ENCODE measurements around the gene TARP.
"Not testable (repeated sequence)": the region's sequence is repeated elsewhere in the genome, so short reads cannot be mapped to it uniquely, and the experiment has no call there.

TARP gene

DNA sequence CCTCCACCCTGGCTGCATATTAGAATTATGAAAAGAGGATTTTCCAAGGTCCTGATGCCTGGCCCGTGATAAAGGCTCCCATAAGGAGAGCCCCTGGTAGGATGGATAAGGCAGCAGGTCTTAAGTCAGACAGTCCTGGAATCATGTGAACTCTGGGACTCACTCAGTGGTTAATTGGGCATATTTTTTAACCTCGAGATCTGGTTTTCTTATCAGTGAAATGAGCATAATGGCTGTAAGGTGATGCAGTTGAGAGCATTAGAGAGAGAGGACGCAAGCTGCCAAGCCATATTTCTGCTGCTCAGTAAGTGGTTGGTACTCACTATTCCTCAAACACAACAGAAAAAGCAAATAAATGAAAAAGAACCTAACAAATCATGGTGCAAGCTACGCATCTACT, 37.8 kb downstream of the TARP start:
- no peak for DNase-seq (ENCODE audit: extremely low read depth, low read depth)

GRCh38 chr7:38234759-38235158, 38.7 kb downstream of the TARP start:
- not testable (repeated sequence) for DNase-seq (ENCODE audit: extremely low read depth, low read depth)

More for the DNA sequence above, 37.8 kb downstream of the TARP start:
- TF ChIP-seq, protein P1, sequence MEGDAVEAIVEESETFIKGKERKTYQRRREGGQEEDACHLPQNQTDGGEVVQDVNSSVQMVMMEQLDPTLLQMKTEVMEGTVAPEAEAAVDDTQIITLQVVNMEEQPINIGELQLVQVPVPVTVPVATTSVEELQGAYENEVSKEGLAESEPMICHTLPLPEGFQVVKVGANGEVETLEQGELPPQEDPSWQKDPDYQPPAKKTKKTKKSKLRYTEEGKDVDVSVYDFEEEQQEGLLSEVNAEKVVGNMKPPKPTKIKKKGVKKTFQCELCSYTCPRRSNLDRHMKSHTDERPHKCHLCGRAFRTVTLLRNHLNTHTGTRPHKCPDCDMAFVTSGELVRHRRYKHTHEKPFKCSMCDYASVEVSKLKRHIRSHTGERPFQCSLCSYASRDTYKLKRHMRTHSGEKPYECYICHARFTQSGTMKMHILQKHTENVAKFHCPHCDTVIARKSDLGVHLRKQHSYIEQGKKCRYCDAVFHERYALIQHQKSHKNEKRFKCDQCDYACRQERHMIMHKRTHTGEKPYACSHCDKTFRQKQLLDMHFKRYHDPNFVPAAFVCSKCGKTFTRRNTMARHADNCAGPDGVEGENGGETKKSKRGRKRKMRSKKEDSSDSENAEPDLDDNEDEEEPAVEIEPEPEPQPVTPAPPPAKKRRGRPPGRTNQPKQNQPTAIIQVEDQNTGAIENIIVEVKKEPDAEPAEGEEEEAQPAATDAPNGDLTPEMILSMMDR (IDR thresholded peaks at IDR 0.05; ENCODE audit: low read depth, low read length): no peak

- TF ChIP-seq, protein P1 (IDR thresholded peaks at IDR 0.05; ENCODE audit: low read depth, low read length): no peak
- DNase-seq (ENCODE audit: extremely low read depth, low read depth): no peak
Observed at GRCh38 chr7:38232502-38233366, 40.7 kb downstream of the TARP start.

DNA sequence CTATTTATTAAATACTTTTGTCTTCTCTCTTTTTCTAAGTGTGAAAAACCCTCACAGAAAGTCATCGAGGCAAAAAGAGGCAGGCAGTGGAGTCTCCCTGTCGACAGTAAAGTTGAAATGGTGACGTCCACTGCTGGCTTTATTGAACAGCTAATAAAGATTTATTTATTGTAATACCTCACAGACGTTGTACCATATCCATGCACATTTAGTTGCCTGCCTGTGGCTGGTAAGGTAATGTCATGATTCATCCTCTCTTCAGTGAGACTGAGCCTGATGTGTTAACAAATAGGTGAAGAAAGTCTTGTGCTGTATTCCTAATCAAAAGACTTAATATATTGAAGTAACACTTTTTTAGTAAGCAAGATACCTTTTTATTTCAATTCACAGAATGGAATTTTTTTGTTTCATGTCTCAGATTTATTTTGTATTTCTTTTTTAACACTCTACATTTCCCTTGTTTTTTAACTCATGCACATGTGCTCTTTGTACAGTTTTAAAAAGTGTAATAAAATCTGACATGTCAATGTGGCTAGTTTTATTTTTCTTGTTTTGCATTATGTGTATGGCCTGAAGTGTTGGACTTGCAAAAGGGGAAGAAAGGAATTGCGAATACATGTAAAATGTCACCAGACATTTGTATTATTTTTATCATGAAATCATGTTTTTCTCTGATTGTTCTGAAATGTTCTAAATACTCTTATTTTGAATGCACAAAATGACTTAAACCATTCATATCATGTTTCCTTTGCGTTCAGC, 43.4 kb downstream of the TARP start:
- TF ChIP-seq, protein P1 (IDR thresholded peaks at IDR 0.05; ENCODE audit: low read depth, low read length): no peak

GRCh38 chr7:38229386-38229785, 44.0 kb downstream of the TARP start:
- TF ChIP-seq, protein P1 (IDR thresholded peaks at IDR 0.05; ENCODE audit: low read depth, low read length): no peak
- DNase-seq (ENCODE audit: extremely low read depth, low read depth): no peak

More for the DNA sequence above, 43.4 kb downstream of the TARP start:
- DNase-seq (ENCODE audit: extremely low read depth, low read depth): no peak

- no peak for DNase-seq (ENCODE audit: extremely low read depth, low read depth)
- TF ChIP-seq, protein P1 (IDR thresholded peaks at IDR 0.05; ENCODE audit: low read depth, low read length): no peak
Observed at GRCh38 chr7:38224392-38224791, 49.0 kb downstream of the TARP start.

GRCh38 chr7:38223306-38223705, 50.1 kb downstream of the TARP start:
- TF ChIP-seq, protein P1 (IDR thresholded peaks at IDR 0.05; ENCODE audit: low read depth, low read length): no peak
- DNase-seq (ENCODE audit: extremely low read depth, low read depth): no peak

Measured in AG09319 (cell line).